Activated CD8-positive, alpha-beta memory T cell treated with anti-CD3 and anti-CD28 coated beads, Interleukin-2, amount 10 ng/mL, durations not matched to agents 7 days and 5 days (primary cell): ENCODE measurements around the gene C11orf52. TPM values are rescaled to one million over a fixed set of nuclear protein-coding genes. Genes with fewer than 3 reads are reported as not detected.

Experiments used
- ATAC-seq: fragments of 150-1000 bp; cut with Tn5 transposase; one replicate; pipeline ENCODE4 v1.10.0; 2021; ENCODE audit warnings: moderate library complexity
- CTCF ChIA-PET: fragments of 350-600 bp; sonication (Branson Sonifier 250); formaldehyde crosslinking; loops from one replicate; lab custom pipeline; 2021; ENCODE audit warnings: antibody characterized with exemption; lab: Charles Lee
- DNase-seq: peaks from one replicate; pipeline ENCODE4 v3.0.0-alpha.2; 2020
- H3K27ac Mint-ChIP-seq: one replicate; pipeline ENCODE4 v1.8.0; 2021; ENCODE audit warnings: mild to moderate bottlenecking, mixed read lengths
- H3K27me3 Mint-ChIP-seq: one replicate; pipeline ENCODE4 v1.8.0; 2021; ENCODE audit warnings: mixed read lengths
- H3K36me3 Mint-ChIP-seq: one replicate; pipeline ENCODE4 v1.8.0; 2021; ENCODE audit warnings: mild to moderate bottlenecking, mixed read lengths
- H3K4me1 Mint-ChIP-seq: one replicate; pipeline ENCODE4 v1.8.0; 2021; ENCODE audit warnings: mixed read lengths
- H3K4me3 Mint-ChIP-seq: one replicate; pipeline ENCODE4 v1.8.0; 2021; ENCODE audit warnings: mild to moderate bottlenecking, moderate library complexity, mixed read lengths
- H3K9me3 Mint-ChIP-seq: one replicate; pipeline ENCODE4 v1.8.0; 2022; ENCODE audit warnings: low read depth, mixed read lengths
- total RNA-seq, 2 experiments: library from RNA; stranded (reverse); gene quantifications; one replicate each; pipeline ENCODE4 v1.2.3, GENCODE V29; 2021

Gene C11orf52
- total RNA-seq, 2 experiments from 2014 or later, result not detected

DNA sequence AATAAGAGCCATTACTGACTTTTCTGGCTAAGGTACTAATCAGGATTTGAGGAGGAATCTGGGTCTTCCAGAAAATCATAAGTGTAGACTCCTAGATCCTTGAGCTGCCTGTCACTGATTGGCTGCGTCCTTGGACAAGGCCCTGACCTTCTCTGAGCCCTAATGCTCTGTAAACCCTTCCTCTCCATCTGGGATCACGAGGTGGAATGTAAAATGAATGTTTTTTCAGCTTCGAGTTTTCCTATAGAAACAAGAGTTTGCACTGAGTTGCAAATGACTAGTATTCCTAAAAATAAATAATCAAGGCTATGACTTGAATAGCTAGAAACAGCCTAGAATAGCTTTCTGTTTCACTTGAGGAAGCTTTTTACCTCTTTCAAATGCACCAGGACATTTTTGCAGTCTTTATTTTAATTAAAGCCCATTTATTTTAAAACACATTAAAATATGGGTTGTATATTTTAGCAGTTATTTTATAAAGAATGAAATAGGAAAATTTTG, 17.4 kb downstream of the C11orf52 start:
- Mint-ChIP-seq H3K9me3 (no peaks in the 10 kb centered on the region), H3K27me3 (no peaks in the 10 kb centered on the region), H3K36me3 (peaks cover 3% of the 10 kb centered on the region), H3K27ac (peak overlapping the region; percentile 66), H3K4me1 (peaks cover 48% of the 10 kb centered on the region), H3K4me3 (peak overlapping the region; percentile 84)
- no peak for DNase-seq
- ATAC-seq, result no peak
- CTCF ChIA-PET, result interaction anchor here (0.8 to 7.5 kb wide), 4 partner anchors 9 to 344 kb away, joined by 3 to 68 read pairs (median 10); no protein-coding TSS in a partner anchor

DNA sequence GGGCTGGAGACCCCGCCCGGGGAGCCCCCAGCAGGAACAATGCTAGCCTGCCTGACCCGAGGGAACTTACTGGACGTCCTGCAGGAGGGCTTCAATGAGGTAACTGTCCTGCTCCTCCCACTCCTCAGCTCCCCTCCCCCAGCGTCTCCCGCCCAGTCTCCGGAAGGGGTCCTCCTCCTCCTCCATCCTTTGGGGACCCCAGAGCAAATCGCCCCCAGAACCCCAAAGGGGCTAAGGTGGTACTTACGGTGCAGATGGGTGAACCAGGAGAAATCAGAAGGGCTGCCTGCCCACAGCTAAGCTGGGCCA, 18.7 kb downstream of the C11orf52 start:
- Mint-ChIP-seq H3K36me3 (peaks cover 3% of the 10 kb centered on the region), H3K4me3 (peak overlapping the region; percentile 84), H3K27ac (peak overlapping the region; percentile 80), H3K9me3 (no peaks in the 10 kb centered on the region), H3K27me3 (no peaks in the 10 kb centered on the region), H3K4me1 (peaks cover 44% of the 10 kb centered on the region)
- CTCF ChIA-PET, result interaction anchor here (1.2 to 7.5 kb wide), 4 partner anchors 9 to 44 kb away, joined by 3 to 68 read pairs (median 12); no protein-coding TSS in a partner anchor
- ATAC-seq, result peak; percentile 7
- DNase-seq, result no peak

DNA sequence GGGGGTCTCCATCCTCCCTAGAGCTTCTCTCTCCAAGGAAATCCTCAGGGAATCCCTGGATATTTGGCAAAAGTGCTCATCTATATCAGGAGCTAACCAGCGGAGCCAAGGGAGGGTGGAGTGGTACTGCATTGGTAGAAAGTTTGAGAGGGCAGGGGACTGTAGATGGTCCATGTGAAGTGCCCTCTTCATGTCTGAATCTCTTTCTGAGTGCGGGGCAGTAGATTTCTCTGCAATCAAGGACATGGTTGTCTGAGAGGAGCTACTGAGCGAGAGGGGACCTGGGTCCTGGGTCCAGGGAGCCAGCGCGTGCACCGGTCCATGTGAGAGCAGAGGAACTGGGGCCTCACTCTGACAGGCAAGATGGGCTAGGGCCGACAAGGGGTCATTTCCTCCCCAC, 19.1 kb downstream of the C11orf52 start:
- Mint-ChIP-seq H3K4me1 (peaks cover 39% of the 10 kb centered on the region), H3K9me3 (no peaks in the 10 kb centered on the region), H3K36me3 (peaks cover 5% of the 10 kb centered on the region), H3K4me3 (peak overlapping the region; percentile 84), H3K27ac (peak overlapping the region; percentile 80), H3K27me3 (no peaks in the 10 kb centered on the region)
- ATAC-seq (no peak), DNase-seq (no peak)
- CTCF ChIA-PET, result interaction anchor here (0.8 to 7.5 kb wide), 6 partner anchors 8 to 81 kb away, joined by 3 to 68 read pairs (median 4); no protein-coding TSS in a partner anchor

DNA sequence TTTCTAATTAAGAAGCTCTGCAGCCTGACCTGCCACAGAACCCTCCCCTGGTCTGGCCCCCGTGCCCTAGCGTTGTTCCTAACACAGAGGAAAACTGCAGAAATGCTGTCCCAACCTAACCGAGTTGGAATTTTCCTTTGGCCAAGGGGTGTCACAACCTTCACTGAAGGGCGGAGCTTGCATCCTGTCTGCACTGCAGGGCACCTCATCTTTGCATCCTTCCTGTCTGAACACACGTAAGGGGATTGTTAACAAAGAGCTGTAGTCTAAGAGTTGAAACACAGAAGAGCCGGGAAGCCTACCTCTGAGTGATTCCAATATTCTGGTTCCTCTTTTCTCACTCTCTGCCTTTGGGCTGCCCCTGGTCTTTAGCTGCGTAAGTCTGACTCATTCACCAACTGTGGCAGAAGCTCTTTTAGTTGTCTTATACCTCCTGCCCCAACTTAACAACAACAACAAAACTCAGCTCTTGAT, 20.0 kb downstream of the C11orf52 start:
- DNase-seq, result peak; percentile 66
- Mint-ChIP-seq H3K4me3 (peak overlapping the region; percentile 84), H3K4me1 (peaks cover 38% of the 10 kb centered on the region), H3K27ac (peak overlapping the region; percentile 80), H3K27me3 (no peaks in the 10 kb centered on the region), H3K9me3 (no peaks in the 10 kb centered on the region), H3K36me3 (peaks cover 5% of the 10 kb centered on the region)
- ATAC-seq, result peak; percentile 61
- CTCF ChIA-PET, result interaction anchor here (1.0 to 7.5 kb wide), 5 partner anchors 13 to 67 kb away, joined by 3 to 68 read pairs (median 5); no protein-coding TSS in a partner anchor

DNA sequence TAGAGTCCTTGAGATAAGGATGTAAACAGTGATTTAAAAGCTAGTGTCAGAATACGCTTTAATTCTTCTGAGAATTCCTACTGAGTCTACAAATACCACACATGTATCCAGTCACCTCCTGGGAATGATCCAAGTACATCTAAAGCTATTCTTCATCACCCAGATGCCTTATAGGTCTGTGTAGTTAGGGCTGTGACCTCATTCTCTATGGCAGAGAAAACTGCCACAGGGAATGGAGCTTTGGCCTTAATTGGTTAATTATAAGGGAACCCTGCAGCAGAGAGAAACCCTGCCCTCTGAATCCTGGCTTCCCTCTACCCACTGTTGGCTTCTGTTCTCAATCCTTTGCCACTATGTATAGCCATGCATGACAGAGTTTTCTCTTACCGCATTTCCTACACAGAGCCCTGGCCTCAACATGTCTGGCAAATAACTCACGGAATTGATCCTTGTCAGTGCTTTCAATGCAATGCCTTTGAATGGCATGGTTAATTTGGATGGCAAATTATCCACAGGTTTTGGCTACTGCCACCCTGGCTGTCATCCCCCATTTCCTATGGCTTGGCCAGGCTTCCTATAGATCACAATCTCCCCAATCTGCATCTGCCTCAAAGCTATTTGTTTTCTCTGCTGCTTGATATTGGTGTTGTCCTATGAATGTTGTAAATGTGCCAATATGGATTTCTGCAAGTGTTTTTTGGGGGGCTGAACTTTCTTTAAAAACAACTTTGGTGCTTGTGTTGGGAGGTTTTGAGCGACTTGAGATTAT, 21.3 kb downstream of the C11orf52 start:
- no peak overlapping the region for H3K4me3 Mint-ChIP-seq

DNA sequence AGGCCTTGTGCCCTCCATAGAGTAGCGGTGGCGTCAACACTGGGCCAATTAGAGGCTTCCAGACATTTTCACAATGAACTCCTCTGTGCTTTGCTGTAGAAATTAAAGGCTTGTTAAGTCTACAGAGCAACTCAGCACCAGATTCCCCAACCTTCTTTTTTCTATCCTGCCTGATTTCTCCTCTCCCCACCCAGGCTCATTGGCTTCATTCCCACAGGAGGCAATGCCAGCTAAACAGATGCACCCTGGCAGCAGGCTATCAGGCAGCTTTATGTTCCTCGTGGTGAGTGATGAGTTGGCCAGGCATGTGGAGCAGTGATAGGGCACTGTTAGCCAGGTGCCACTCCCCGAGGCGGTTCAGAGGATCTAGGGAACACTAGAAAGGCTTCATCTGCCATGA, 23.2 kb downstream of the C11orf52 start:
- no peaks in the 10 kb centered on the region for H3K27me3 Mint-ChIP-seq
- DNase-seq (no peak), ATAC-seq (no peak)
- H3K4me1 Mint-ChIP-seq, result peaks cover 37% of the 10 kb centered on the region
- CTCF ChIA-PET, result interaction anchor here (1.0 to 1.4 kb wide), 3 partner anchors 10 to 40 kb away, joined by 4 to 5 read pairs (median 4); no protein-coding TSS in a partner anchor
- peaks cover 7% of the 10 kb centered on the region for H3K36me3 Mint-ChIP-seq
- no peak overlapping the region for H3K27ac Mint-ChIP-seq
- H3K4me3 Mint-ChIP-seq, result no peak overlapping the region
- H3K9me3 Mint-ChIP-seq, result no peaks in the 10 kb centered on the region

More for the DNA sequence above, 21.3 kb downstream of the C11orf52 start:
- CTCF ChIA-PET, result interaction anchor here (1.0 to 7.5 kb wide), 3 partner anchors 11 to 42 kb away, joined by 4 to 68 read pairs (median 21); no protein-coding TSS in a partner anchor
- no peaks in the 10 kb centered on the region for H3K9me3 Mint-ChIP-seq
- peaks cover 47% of the 10 kb centered on the region for H3K4me1 Mint-ChIP-seq
- DNase-seq (no peak), ATAC-seq (no peak)
- no peak overlapping the region for H3K27ac Mint-ChIP-seq
- no peaks in the 10 kb centered on the region for H3K27me3 Mint-ChIP-seq
- H3K36me3 Mint-ChIP-seq, result peaks cover 7% of the 10 kb centered on the region

DNA sequence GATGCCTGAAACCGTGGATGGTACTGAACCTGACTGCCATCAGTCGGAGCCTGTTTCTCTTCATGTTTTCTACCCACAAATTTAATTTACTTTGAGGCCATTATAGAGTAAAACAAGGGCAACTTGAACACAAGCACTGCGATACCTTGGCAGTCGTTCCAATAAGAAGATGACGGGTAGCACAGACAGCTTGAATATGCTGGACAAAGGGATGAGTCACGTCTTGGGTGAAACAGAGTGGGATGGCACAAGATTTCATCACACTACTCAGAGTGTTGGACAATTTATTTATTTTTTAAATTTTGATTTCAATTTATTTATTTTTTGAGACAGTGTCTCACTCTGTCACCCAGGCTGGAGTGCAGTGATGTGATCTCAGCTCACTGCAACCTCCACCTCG, 24.1 kb downstream of the C11orf52 start:
- Mint-ChIP-seq H3K36me3 (peaks cover 7% of the 10 kb centered on the region), H3K4me3 (no peak overlapping the region), H3K4me1 (peaks cover 33% of the 10 kb centered on the region), H3K27me3 (no peaks in the 10 kb centered on the region), H3K9me3 (no peaks in the 10 kb centered on the region), H3K27ac (no peak overlapping the region)
- ATAC-seq (no peak), DNase-seq (no peak)
- CTCF ChIA-PET, result interaction anchor here (1.0 to 2.3 kb wide), 2 partner anchors 11 to 39 kb away, joined by 4 to 8 read pairs; no protein-coding TSS in a partner anchor

DNA sequence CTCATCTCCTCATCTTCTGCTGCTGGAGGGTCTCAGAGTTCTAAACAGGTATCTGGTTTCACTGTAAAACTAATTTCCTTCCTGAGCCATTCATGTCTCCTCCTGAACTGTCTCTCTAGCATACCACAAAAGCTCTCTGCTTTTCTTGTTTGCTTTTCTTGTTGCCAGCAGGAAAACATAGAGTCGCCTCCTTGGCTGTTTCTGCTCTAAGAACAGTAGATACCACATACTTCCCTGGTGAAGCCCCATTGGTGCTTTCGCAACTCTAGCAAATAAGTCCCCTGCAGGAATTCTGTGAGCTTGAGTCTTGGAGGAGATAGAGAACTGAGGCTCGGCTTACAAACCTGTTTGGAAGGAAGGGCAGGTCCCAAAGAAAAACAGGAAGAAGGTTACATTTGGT, 25.4 kb downstream of the C11orf52 start:
- peaks cover 8% of the 10 kb centered on the region for H3K36me3 Mint-ChIP-seq
- no peaks in the 10 kb centered on the region for H3K27me3 Mint-ChIP-seq
- peaks cover 25% of the 10 kb centered on the region for H3K4me1 Mint-ChIP-seq
- H3K4me3 Mint-ChIP-seq, result no peak overlapping the region
- peak overlapping the region; percentile 69 for H3K27ac Mint-ChIP-seq
- no peak for DNase-seq
- ATAC-seq, result no peak
- no peaks in the 10 kb centered on the region for H3K9me3 Mint-ChIP-seq
- CTCF ChIA-PET, result interaction anchor here (0.9 to 2.3 kb wide), 5 partner anchors 8 to 516 kb away, joined by 3 to 10 read pairs (median 3); no protein-coding TSS in a partner anchor

DNA sequence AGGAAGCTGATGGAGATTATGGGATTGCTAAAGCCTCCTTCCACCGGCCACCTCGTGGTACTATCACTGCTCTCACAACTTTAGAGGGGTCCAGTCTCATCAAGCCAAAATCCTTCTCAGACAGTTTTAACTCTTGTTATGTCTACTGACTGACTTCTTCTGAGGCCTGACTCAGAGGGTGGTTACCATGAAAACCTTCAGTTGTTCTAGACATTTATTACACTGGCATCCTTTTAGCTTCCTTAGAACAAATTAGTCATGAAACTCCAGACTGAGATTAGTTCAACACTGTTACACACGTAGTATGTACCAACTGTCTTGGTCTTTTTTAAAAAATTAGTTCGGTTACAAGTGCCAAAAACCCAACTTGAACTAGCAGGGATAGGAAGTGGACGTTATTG, 25.9 kb downstream of the C11orf52 start:
- Mint-ChIP-seq H3K27me3 (no peaks in the 10 kb centered on the region), H3K36me3 (peaks cover 9% of the 10 kb centered on the region), H3K9me3 (no peaks in the 10 kb centered on the region), H3K27ac (peak overlapping the region; percentile 69), H3K4me3 (no peak overlapping the region), H3K4me1 (peaks cover 27% of the 10 kb centered on the region)
- DNase-seq (no peak), ATAC-seq (peak; percentile 76)
- CTCF ChIA-PET, result interaction anchor here (0.9 to 2.3 kb wide), 6 partner anchors 9 to 516 kb away, joined by 3 to 10 read pairs (median 4); no protein-coding TSS in a partner anchor

DNA sequence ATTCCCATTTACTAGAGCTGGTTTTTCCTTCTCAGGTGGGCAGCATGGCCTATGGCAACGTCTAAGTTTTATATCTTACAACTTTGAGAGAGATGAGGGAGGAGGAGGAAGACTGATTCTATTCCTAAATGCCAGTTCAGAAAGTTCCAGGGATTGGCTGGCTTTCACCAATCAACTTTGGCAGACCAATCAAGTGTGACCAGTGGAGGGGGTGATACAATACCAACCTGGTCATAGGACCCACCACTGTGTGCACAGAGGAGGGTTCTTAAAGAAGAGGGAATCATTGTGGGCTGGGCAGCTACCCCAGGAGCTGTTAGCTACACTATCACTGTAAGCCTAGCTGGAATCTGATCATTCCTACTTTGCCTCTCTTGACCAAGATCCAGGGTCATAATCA, 26.5 kb downstream of the C11orf52 start:
- Mint-ChIP-seq H3K4me3 (no peak overlapping the region), H3K4me1 (peaks cover 32% of the 10 kb centered on the region), H3K27ac (peak overlapping the region; percentile 69), H3K27me3 (no peaks in the 10 kb centered on the region), H3K36me3 (peaks cover 13% of the 10 kb centered on the region), H3K9me3 (no peaks in the 10 kb centered on the region)
- CTCF ChIA-PET, result interaction anchor here (0.7 to 2.1 kb wide), 8 partner anchors 9 to 517 kb away, joined by 3 to 10 read pairs (median 4); no protein-coding TSS in a partner anchor
- ATAC-seq (no peak), DNase-seq (no peak)

DNA sequence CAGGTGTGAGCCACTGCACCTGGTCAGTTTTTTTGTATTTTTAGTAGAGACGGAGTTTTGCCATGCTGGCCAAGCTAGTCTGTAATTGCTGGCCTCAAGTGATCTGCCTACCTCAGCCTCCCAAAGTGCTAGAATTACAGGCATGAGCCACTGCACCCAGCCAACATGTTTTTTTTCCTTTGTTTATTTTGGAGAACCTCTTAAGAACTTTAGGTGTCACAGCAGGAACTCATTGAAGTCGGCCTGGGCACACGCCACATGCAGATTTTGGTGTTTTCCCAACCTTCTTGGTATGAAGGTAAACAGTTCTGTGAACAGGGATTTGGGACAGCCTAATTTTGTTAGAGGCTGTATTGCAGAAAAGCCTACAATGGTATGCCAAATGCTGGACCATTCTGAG, 27.8 kb downstream of the C11orf52 start:
- no peak overlapping the region for H3K27ac Mint-ChIP-seq
- H3K9me3 Mint-ChIP-seq, result no peaks in the 10 kb centered on the region
- ATAC-seq, result no peak
- peaks cover 32% of the 10 kb centered on the region for H3K4me1 Mint-ChIP-seq
- H3K4me3 Mint-ChIP-seq, result no peak overlapping the region
- H3K27me3 Mint-ChIP-seq, result no peaks in the 10 kb centered on the region
- no peak for DNase-seq
- CTCF ChIA-PET, result interaction anchor here (1.2 to 1.5 kb wide), 3 partner anchors 9 to 36 kb away, joined by 3 to 5 read pairs (median 4); no protein-coding TSS in a partner anchor
- peaks cover 12% of the 10 kb centered on the region for H3K36me3 Mint-ChIP-seq

DNA sequence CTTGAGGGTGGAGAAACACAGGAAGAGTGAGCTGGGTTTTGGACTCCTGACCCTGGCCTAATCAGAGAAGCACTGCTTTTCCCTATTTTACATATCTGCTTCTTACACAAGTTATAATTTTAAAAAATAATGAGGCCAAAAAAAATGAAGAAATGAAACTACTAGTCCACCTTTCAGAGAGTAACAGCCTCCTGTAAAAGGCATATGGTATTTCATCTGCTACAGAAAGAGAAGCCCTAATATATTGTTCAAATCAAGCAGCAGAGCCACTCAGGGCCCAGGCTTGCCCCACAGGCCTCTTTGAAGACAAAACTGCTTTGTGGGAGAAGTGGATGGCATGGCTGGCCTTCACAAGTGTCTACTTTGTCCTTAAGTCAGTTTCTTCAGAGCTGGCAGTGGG, 28.4 kb downstream of the C11orf52 start:
- CTCF ChIA-PET, result interaction anchor here (0.6 kb wide), 1 partner anchor 16 kb away, joined by 3 read pairs; no protein-coding TSS in a partner anchor
- Mint-ChIP-seq H3K27me3 (no peaks in the 10 kb centered on the region), H3K4me1 (peaks cover 32% of the 10 kb centered on the region)

More for the DNA sequence above, 28.4 kb downstream of the C11orf52 start:
- Mint-ChIP-seq H3K9me3 (no peaks in the 10 kb centered on the region), H3K36me3 (peaks cover 14% of the 10 kb centered on the region), H3K27ac (no peak overlapping the region), H3K4me3 (no peak overlapping the region)
- ATAC-seq (no peak), DNase-seq (no peak)
